ENCODE results near the gene CLMP.

- TF ChIP-seq CTCF (IDR thresholded peaks at IDR 0.05; ENCODE audit: low read length) (no peak), EZH2 (IDR thresholded peaks at IDR 0.05; ENCODE audit: borderline replicate concordance, low read length) (no peak)
Observed at GRCh38 chr11:123214940-123215339, 19.9 kb upstream of the CLMP start.
